Endothelial cell of umbilical vein (primary cell): Measurements from ENCODE around the gene LHX5. TPM values are rescaled to one million over a fixed set of nuclear protein-coding genes. Genes with fewer than 3 reads are reported as not detected.
A peak's percentile ranks its signal among the peaks of the same experiment; 100 is the strongest.

Experiments
- BruUV-seq: library from RNA; stranded (reverse); fragments of 400-500 nt; replicated peaks from 2 replicates; lab custom pipeline; 2021; lab: Mats Ljungman, UMichigan
- CTCF ChIA-PET: fragments of 300-600, 350-600 bp; sonication (Branson Sonifier 250); formaldehyde crosslinking; loops from one replicate; lab custom pipeline; 2021; ENCODE audit warnings: antibody characterized with exemption, inconsistent platforms; lab: Charles Lee
- POLR2A ChIA-PET: fragments of 300-600, 350-600 bp; sonication (Branson Sonifier 250); formaldehyde crosslinking; loops from one replicate; lab custom pipeline; 2021; ENCODE audit warnings: antibody characterized with exemption, inconsistent platforms; lab: Charles Lee
- DNase-seq: peaks from one replicate; pipeline ENCODE4 v3.0.0-alpha.2; 2011; ENCODE audit warnings: low read depth, low spot score
- FAIRE-seq: peaks from 2 replicates; lab custom pipeline; 2011; peaks lifted over from hg19 to GRCh38; lab: Jason Lieb, UNC
- H2AFZ ChIP-seq: 2 replicates; pipeline ENCODE4 v1.6.0; 2012; ENCODE audit warnings: low read depth, low read length, control low read depth, inconsistent platforms
- H3K27ac ChIP-seq: 2 replicates; pipeline ENCODE4 v1.5.1; 2011; ENCODE audit warnings: low read depth, mild to moderate bottlenecking, control low read depth, low read length, moderate library complexity; ENCODE audit not compliant: insufficient read depth
- H3K27me3 ChIP-seq, 2 experiments: 2 replicates each; pipeline versions ENCODE4 v1.6.0 to v1.6.1; 2011; ENCODE audit warnings: low read length in 2 of 2, mixed read lengths in 1 of 2; ENCODE audit not compliant: control insufficient read depth in 2 of 2, insufficient read depth in 2 of 2
- H3K36me3 ChIP-seq, 2 experiments: 2 replicates in 1 of 2; 3 replicates in 1 of 2; pipeline ENCODE4 v1.5.1; 2011; ENCODE audit warnings: low read length in 2 of 2, mild to moderate bottlenecking in 1 of 2, moderate library complexity in 1 of 2; ENCODE audit not compliant: control insufficient read depth in 2 of 2, insufficient read depth in 2 of 2; ENCODE audit errors: extremely low read depth in 1 of 2
- H3K4me1 ChIP-seq: 3 replicates; pipeline ENCODE4 v1.5.1; 2011; ENCODE audit warnings: mild to moderate bottlenecking, low read length; ENCODE audit not compliant: control insufficient read depth, insufficient read depth; ENCODE audit errors: extremely low read depth
- H3K4me2 ChIP-seq: 2 replicates; pipeline ENCODE4 v1.6.1; 2011; ENCODE audit warnings: low read length, control low read depth, mixed read lengths; ENCODE audit not compliant: insufficient read depth
- H3K4me3 ChIP-seq, 3 experiments: fragments of 200-600 bp in 1 of 3; sonication (generic), shearing (Covaris generic) in 1 of 3; replicated peaks in 1 of 3; 2 replicates each; pipeline ENCODE4 v1.5.1; 2011 to 2016; ENCODE audit warnings: control low read depth in 3 of 3, low read length in 3 of 3, mild to moderate bottlenecking in 2 of 3, inconsistent platforms in 1 of 3, low read depth in 1 of 3, moderate library complexity in 1 of 3; ENCODE audit not compliant: insufficient read depth in 1 of 3
- H3K79me2 ChIP-seq: 2 replicates; pipeline ENCODE4 v1.6.0; 2012; ENCODE audit warnings: low read length, inconsistent platforms; ENCODE audit not compliant: control insufficient read depth, insufficient read depth
- H3K9ac ChIP-seq: replicated peaks from 2 replicates; pipeline ENCODE3; 2011; ENCODE audit warnings: low read length, control low read depth; ENCODE audit not compliant: insufficient read depth; ENCODE audit errors: extremely low read depth
- H3K9me1 ChIP-seq: replicated peaks from 3 replicates; pipeline ENCODE4 v1.6.0; 2011; ENCODE audit warnings: mild to moderate bottlenecking, low read length; ENCODE audit not compliant: control insufficient read depth, insufficient read depth; ENCODE audit errors: extremely low read depth
- H3K9me3 ChIP-seq: replicated peaks from 2 replicates; pipeline ENCODE4 v1.5.1; 2012; ENCODE audit warnings: low read length, inconsistent platforms; ENCODE audit not compliant: control insufficient read depth, insufficient read depth
- H4K20me1 ChIP-seq: replicated peaks from 2 replicates; pipeline ENCODE3; 2011; ENCODE audit warnings: mild to moderate bottlenecking, low read length; ENCODE audit not compliant: control insufficient read depth, insufficient read depth; ENCODE audit errors: extremely low read depth
- EZH2 ChIP-seq: IDR thresholded peaks from 2 replicates; pipeline ENCODE4 v1.6.1; 2012; ENCODE audit warnings: borderline replicate concordance, low read depth, mild to moderate bottlenecking, moderate library complexity, low read length, inconsistent platforms; ENCODE audit not compliant: severe bottlenecking
- FOS ChIP-seq: IDR thresholded peaks from 2 replicates; pipeline ENCODE4 v1.6.1; 2011; ENCODE audit warnings: mild to moderate bottlenecking, low read length, moderate library complexity, borderline replicate concordance; ENCODE audit not compliant: insufficient read depth
- GATA2 ChIP-seq: IDR thresholded peaks from 2 replicates; pipeline ENCODE4 v1.7.0; 2011; ENCODE audit warnings: low read depth, mild to moderate bottlenecking, moderate library complexity, mixed read lengths, low read length; ENCODE audit not compliant: insufficient read length, insufficient read depth
- MYC ChIP-seq: IDR thresholded peaks from one replicate; pipeline ENCODE4 v1.6.1; 2011; ENCODE audit warnings: mild to moderate bottlenecking, low read depth, low read length
- dilution Hi-C: fragments of 300-500 bp; cut with MboI; formaldehyde crosslinking; loops from one replicate; pipeline ENCODE4 v1.15.0; 2019; ENCODE audit warnings: low sequenced_read_pairs; ENCODE audit not compliant: extremely low pct_ligation_motif_present
- intact Hi-C: fragments of 100-400 bp; cut with micrococcal nuclease; formaldehyde crosslinking; loops from one replicate; pipeline ENCODE4 v1.10.0; 2022
- polyA plus RNA-seq, 4 experiments: library from polyadenylated mRNA; depleted of rRNA in 3 of 4; stranded (reverse) in 3 of 4; unstranded in 1 of 4; fragments of >200 nt; gene quantifications; 2 replicates each; pipeline versions ENCODE4 v1.2.1 to v1.2.3, GENCODE V29; 2011 to 2012; ENCODE audit warnings: missing spikeins in 1 of 4
- total RNA-seq: library from RNA; stranded (reverse); gene quantifications from 2 replicates; pipeline ENCODE4 v1.2.3, GENCODE V29; 2021

The LHX5 gene
- total and polyA plus RNA-seq, 2 donors (not counting 3 experiments of a cell fraction or from before 2014, with no cell fraction given): not detected

- Histone ChIP-seq H2AFZ (no peak overlapping the region), H3K79me2 (no peaks in the 10 kb centered on the region), H3K4me2 (no peak overlapping the region), H3K36me3 (no peaks in the 10 kb centered on the region), H3K27me3 (peaks cover 60 to 79% of the 10 kb centered on the region in 2 experiments), H3K9ac (no peak overlapping the region), H3K27ac (no peak overlapping the region), H3K4me1 (no peaks in the 10 kb centered on the region), H3K4me3 (no peak overlapping the region), H4K20me1 (no peaks in the 10 kb centered on the region), H3K9me1 (no peaks in the 10 kb centered on the region), H3K9me3 (no peaks in the 10 kb centered on the region)
- no TSS peak for BruUV-seq
- FAIRE-seq (no peak), DNase-seq (no peak)
- dilution Hi-C loops: no loop called here
- intact Hi-C loops: loop anchor here (5.0 kb wide), 1 partner anchor 367 kb away; no protein-coding TSS in a partner anchor
- TF ChIP-seq FOS: no peak
- TF ChIP-seq EZH2: peak; percentile 73
- ChIA-PET CTCF (interaction anchor here (0.6 to 2.1 kb wide), 2 partner anchors 308 to 448 kb away, joined by 3 to 8 read pairs; no protein-coding TSS in a partner anchor), POLR2A (no interaction called here)
Observed at GRCh38 chr12:113464852-113465719, 6.6 kb downstream of the LHX5 start.

GRCh38 chr12:113464452-113464775, 7.3 kb downstream of the LHX5 start:
- FAIRE-seq (no peak), DNase-seq (no peak)
- peaks cover 54 to 73% of the 10 kb centered on the region in 2 experiments for H3K27me3 ChIP-seq
- ChIA-PET POLR2A (no interaction called here), CTCF (interaction anchor here (0.6 to 2.1 kb wide), 2 partner anchors 309 to 448 kb away, joined by 3 to 8 read pairs; no protein-coding TSS in a partner anchor)
- no peak overlapping the region for H3K4me3 ChIP-seq
- dilution Hi-C loops: no loop called here
- no peak overlapping the region for H2AFZ ChIP-seq
- no peaks in the 10 kb centered on the region for H3K36me3 ChIP-seq
- H3K79me2 ChIP-seq: no peaks in the 10 kb centered on the region
- no peaks in the 10 kb centered on the region for H3K4me1 ChIP-seq
- no peaks in the 10 kb centered on the region for H4K20me1 ChIP-seq
- H3K9ac ChIP-seq: no peak overlapping the region
- H3K4me2 ChIP-seq: no peak overlapping the region
- H3K27ac ChIP-seq: no peak overlapping the region
- TF ChIP-seq GATA2 (no peak), MYC (no peak), EZH2 (no peak)
- no peaks in the 10 kb centered on the region for H3K9me1 ChIP-seq
- intact Hi-C loops: loop anchor here (5.0 kb wide), 1 partner anchor 368 kb away; no protein-coding TSS in a partner anchor
- no peaks in the 10 kb centered on the region for H3K9me3 ChIP-seq
- no TSS peak for BruUV-seq
